Mesenteric fat pad (tissue), 1 donor: ENCODE data around the gene NKAIN4. TPM values are rescaled to one million over a fixed set of nuclear protein-coding genes. Genes with fewer than 3 reads are reported as not detected.

Experiments used
- DNase-seq: peaks from one replicate; pipeline ENCODE4 v3.0.0-alpha.2; 2020; ENCODE audit warnings: low spot score
- total RNA-seq: library from RNA; stranded (reverse); fragmentation: NEBNext Ultra II Directional; extraction: Animal tissue kit (Norgen Biotek cat#: 25700); gene quantifications from one replicate; pipeline ENCODE4 v1.2.1, GENCODE V29; 2021
- donor health status: DM: yes; HTN: yes; CAD: no.

Gene NKAIN4
- total RNA-seq, 1 donor from 2014 or later, result not detected

- DNase-seq, result no peak
Observed at GRCh38 chr20:63220696-63221399, 33.4 kb downstream of the NKAIN4 start.

- no peak for DNase-seq
Observed at GRCh38 chr20:63219866-63220521, 34.3 kb downstream of the NKAIN4 start.

DNA sequence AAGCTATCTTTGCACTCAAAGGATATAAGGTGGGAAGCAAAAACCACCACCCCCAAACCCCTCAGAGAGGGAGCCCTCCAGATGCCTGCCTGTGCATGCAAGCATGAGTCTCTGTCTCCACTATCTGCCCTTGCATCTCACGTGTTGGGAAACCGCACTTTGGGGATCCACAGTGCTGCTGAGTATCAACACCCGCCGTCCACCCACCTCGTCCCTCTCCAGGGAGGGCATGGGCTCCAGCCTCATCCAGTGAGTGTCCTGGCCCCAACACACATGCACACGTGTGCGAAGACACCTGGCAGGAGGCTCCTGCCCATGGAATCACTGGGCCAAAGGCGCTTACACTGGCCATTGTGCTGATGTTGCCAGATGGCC lies 34.8 kb downstream of the NKAIN4 start:
- no peak for DNase-seq

GRCh38 chr20:63218701-63219446 lies 35.4 kb downstream of the NKAIN4 start:
- DNase-seq, result no peak

DNA sequence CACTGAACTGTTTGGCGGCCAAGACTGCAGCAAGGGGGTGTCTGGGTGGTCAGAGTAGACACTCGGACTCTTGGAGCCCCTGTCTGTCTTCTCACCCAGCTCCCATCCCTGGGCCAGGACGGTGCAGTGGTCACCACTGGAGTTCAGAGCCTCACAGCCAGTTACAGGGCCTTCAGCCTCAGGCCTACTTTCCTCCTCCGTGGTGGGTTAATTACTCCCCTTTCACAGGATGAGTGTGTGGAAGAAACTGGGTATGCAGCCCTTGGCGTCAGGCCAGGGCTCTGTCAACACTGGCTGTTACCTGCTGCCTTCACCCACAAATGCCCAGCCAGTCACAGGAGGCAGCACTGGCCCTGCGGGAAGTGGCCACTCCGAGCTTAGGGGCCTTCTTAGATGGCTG lies 36.6 kb downstream of the NKAIN4 start:
- no peak for DNase-seq

DNA sequence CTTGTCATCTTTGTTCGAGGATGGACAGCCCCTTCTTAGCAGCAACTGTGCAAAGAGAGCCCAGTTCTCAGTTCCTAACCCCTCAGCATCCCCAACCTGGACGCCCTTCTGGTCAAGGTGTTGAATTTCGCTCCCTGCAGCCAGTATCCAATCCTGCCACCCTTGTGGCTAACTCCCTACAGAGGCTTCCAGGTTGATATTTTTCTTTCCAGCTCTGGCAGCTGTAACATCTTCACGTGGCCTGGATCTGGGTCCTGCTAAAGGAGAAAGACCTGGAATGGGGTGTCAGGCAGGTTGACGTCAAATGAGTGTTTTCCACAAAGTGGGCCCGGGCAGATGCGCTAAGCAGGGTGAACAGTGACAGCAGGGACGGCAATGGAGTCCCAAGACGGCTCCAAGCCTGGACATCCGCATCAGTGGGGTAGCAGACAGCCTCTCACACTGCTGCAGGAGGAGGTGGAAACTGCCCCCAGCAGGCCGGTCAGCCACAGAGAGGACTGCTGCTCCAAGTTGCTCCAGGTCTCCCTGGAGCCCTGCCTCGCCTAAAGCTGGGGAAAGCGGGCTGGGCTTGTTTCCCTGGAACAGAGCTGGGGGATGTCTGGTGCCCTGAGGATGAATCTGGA lies 37.3 kb downstream of the NKAIN4 start:
- DNase-seq, result no peak

DNA sequence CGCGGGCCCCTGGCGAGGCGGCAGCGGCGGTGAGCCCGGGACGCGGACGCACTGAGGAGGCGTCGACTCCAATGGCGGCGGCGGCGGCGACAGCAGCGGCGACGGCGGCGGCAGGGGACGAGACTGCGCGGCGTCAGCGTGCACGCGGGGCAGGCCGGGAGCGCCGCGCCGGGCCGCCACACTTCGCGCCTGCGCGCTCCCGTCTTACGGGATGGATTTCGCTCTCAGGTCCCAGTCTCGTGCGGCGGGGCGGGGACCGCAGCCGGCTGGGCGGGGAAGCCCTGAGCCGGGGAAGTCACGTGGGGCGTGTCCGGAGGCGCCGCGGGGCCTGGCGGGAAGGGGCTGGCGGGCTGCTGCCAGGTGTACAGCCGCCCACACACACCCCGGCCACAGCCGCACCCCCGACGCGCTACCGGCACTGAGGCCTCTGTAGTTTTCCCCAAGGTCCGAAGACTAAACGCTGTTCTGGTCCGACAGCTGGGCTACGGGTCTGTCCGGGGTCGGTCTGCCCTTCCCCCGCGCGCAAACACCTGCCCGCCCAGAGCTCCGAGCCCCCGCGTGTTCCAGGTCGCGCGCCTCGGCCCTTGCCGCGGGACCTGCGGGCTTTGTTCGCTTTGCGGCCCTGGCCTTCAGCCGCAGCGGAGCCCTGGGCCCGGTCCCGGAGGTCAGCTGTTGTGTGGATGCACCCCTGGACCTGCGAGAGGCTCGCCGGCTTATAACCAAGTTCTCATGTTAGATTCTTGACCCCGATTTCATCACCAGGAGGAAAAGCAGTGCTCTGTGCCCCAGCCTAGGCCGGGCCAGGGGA lies 38.0 kb downstream of the NKAIN4 start, which contains the start of gene YTHDF1:
YTHDF1 (minus strand) TSS at position 91 of the 808 bp plus-strand sequence. CDS start 239 bp downstream, outside the sequence.
- DNase-seq, result peak; percentile 98

DNA sequence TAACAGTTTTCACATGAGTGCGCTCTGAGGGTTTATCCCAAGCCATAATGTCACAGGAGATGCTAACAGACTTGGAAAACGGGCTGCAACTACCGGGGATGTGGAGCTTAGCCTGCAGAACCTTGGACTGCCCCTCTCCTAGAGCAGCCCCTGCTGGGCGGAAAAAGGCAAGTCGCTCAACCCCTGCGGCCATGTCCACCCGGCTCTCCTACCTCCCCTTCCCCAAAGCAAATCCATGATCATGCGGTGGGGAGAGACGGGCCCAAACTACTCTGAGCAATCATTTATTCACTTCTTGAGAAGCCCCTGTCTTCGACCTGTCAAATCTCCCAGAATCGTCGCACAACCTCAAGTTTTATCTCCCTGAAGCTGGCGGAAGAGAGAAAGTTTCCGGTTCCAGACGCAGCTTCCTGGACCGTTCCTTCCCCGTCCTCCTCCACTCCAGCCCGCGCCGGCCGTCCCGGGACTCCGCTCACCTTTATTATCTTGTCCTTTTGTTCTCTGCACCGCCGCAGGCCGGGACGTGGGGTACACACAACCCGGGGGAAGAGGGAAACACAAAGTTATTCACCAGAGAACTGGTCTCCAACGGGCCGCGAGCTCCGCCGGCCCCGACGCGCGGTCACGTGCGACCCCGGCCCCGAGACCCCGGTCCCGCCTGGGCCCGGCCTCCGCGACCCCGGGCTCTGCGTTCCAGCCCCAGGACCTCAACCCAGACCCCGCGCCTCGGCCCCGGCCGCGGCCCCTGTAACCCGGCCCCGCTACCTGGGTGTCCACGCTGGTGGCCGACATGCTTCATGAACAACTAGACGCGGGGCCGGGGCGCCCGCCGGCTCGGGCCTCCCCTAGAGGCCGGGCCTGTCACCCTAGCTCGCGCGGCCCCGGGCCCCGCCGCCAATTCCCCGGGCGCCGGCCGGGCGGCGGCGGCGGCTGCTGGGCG lies 38.9 kb downstream of the NKAIN4 start:
- DNase-seq, result no peak

- DNase-seq, result no peak
Observed at GRCh38 chr20:63214514-63214913, 39.7 kb downstream of the NKAIN4 start.

DNA sequence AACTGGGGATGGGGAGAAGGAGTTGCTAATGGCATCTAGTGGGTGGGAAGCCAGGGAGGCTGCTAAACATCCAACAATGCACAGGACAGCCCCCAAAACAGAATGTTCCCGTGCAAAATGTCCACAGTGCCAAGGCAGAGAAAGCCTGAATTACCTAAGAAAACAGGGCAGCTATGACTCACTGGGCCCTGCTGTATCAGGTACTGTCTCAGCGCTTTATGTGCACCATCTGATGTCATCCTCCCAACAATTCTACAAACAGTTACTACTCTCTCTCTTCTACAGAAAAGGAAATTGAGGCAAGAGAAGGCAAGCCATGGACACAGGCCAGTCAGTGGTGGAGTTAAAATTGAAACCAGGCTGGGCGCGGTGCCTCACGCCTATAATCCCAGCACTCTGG lies 41.5 kb downstream of the NKAIN4 start:
- no peak for DNase-seq

DNA sequence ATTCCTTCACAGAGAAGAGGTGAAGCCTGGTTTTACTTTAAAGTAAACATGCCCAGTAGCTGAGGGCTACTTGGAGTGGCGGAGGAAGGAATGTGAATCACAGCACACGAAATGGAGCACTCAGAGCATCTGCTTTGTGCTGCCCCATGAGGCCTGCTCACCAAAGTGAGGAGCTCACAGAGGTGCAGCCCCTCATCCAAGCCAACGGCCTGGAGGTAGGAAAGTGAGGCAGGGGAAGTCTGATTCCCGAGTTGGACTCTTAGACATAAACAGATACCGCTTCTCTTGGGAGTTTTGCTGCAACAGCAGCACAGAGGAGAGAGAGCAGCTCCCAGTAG lies 41.9 kb downstream of the NKAIN4 start:
- DNase-seq, result no peak

DNA sequence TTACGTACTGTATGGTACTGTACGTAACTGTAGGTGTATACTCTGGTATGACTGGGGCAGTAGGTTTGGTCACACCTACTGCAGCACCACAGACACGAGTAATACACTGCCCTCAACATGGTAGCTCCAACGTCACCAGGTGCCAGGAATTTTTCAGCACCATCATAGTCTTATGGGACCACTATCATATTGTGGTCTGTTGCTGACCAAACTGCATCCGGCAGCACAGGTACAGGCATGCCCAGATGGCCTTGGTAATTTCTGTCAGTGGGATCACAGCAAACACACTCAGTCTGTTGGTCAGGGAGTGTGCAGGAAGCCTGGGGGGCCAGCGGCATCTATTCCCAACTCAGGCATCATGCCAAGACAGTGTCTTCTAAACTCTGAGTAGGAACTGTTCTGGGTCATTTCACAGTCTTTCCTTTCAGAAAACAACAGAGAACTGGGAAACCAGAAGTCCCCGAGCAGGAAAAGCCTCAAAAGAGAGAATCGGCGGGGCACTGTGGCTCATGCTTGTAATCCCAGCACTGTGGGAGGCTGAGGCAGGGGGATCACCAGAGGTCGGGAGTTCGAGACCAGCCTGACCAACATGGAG lies 44.2 kb downstream of the NKAIN4 start:
- DNase-seq, result no peak

DNA sequence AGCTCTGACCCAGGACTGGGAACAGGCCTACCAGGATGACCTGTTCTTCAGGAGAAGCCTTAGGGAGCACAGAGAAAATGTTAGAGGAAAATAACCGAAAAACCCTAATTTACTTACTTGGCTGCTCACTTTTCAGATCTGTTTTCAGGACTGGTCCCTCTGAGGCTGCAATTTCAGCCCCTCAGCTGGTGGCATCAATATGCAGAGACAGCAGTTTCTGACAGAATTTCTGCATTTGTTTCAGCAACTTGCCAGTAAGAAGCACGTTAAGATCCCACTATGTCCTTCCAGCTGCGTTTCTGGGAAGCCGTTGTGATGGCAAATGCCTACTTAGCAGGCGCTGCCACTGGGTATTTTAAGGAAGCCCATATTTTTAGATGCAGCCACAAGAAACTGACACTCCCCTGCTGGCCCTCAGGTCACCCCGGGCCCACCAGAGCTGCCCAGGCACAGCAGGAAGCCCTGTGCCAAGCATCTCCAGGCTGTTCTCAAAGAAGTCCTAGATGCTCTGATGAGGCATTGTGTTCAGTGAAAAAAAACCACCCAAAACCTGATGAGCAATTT lies 45.8 kb downstream of the NKAIN4 start:
- DNase-seq, result no peak

GRCh38 chr20:63206878-63207277 lies 47.4 kb downstream of the NKAIN4 start:
- no peak for DNase-seq

GRCh38 chr20:63205896-63206295 lies 48.4 kb downstream of the NKAIN4 start:
- no peak for DNase-seq

GRCh38 chr20:63204362-63204761 lies 49.9 kb downstream of the NKAIN4 start:
- DNase-seq, result no peak

- DNase-seq, result no peak
Observed at GRCh38 chr20:63202811-63203526, 51.3 kb downstream of the NKAIN4 start.

DNA sequence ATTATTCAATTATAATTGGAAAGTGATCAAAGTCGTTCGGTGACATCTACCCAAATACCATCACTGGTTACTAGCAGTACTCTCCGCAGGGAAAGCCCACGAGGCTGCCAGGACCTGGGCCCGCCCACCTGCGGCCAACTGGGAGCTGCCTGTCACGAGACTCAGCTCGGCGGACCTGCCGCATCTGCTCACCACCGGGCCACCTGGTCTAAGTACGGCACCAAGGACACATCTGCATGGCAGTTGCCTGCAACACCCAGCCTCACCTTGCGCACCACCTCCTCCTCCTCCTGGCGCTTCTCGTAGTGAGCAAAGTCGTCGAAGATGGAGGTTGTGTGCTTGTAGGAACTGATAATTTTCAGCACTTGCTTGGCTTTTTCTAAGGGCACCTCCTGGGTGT lies 52.2 kb downstream of the NKAIN4 start:
- no peak for DNase-seq

DNA sequence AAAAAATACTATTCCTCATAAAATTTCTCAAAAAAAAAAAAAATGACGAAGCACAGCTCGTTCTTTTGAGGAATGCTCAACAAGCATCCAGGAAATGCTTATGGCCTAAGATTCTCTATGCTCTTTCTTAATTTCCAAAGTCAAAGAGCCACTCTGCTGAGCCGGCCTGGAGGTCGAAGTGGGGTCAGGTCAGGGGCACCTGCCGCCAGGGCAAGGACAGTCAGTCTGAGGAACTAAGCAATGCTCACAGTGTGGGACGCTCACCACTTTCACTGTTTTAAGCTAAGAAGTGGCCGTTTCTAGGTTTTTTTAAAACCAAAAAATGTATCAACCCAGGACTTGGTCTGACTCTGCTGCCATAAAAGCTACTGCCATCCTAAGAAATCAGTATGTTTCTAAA lies 55.7 kb downstream of the NKAIN4 start:
- DNase-seq, result no peak
